Measurements from ENCODE around the gene LRG1.

DNA sequence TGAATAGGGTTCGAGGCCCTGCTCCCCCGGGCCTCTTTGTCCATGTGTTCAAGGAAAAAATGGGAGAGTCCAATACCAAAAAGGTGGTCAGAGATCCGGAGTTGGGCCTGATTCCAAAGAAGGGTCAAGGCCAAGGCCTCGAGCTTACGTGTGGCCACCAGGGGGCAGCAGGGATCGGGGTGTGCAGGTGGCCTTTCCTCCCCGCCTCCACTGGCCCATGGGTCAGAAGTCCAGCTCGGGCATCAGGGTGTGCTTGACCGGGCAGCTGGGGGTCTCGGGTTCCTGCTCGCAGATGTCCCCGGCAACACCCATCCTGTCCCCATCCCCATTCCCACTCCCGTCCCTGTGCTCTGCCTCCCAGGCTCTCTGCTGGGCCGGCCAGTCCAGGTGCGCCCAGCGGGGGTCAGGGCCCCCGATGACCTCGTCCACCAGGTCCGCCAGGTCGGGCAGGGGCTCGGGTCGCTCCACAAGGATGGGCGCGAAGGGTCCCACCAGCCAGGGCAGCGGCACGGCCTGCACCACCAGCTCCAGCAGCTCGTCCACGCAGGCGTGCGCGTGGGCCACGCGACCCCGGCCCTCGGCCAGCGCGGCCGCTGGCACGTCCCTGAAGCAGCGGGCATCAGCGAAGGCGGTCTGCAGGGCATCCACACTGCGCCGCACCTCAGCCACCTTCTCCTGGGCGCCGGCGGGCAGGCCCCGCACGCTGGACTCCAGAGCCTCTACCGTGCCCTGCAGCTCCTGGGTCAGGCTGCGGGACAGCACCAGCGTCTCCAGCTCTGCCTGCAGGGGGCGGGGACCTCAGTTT is 16.3 kb downstream of the LRG1 start:
- no peak for TF ChIP-seq POLR2A (IDR thresholded peaks at IDR 0.05; ENCODE audit: low read depth, low read length)
- TF ChIP-seq POLR2AphosphoS5 (IDR thresholded peaks at IDR 0.05; ENCODE audit: low read depth, low read length) = no peak
- no peak for TF ChIP-seq TAF1 (IDR thresholded peaks at IDR 0.05; ENCODE audit: low read depth, low read length)

Data from GM12891 (cell line).